Tibial nerve (tissue), 3 donors: ENCODE measurements around the gene DYNC1I1.

Experiments
- CTCF ChIP-seq, 5 experiments: fragments of 200-600 bp in 3 of 5; fragments of 450-650 bp in 2 of 5; sonication (generic) in 3 of 5; IDR thresholded peaks; one replicate each; pipeline ENCODE4 v1.5.1; 2016 to 2019; ENCODE audit warnings: antibody characterized with exemption in 5 of 5, mild to moderate bottlenecking in 3 of 5, moderate library complexity in 2 of 5
- POLR2A ChIP-seq, 2 donors: fragments of 450-650 bp; IDR thresholded peaks; one replicate each; pipeline ENCODE4 v1.6.1; 2017; ENCODE audit warnings: antibody characterized with exemption in 2 of 2, mild to moderate bottlenecking in 2 of 2, moderate library complexity in 2 of 2

GRCh38 chr7:95908499-95908898 lies 136.1 kb downstream of the DYNC1I1 start:
- TF ChIP-seq CTCF (IDR thresholded peaks at IDR 0.05) (no peak), POLR2A (IDR thresholded peaks at IDR 0.05) (no peak)
